ENCODE data around the gene GARNL3. TPM values are rescaled to one million over a fixed set of nuclear protein-coding genes. Genes with fewer than 3 reads are reported as not detected.
A peak's percentile ranks its signal among the peaks of the same experiment; 100 is the strongest.

The GARNL3 gene
- total and polyA plus RNA-seq, 2 experiments from 2014 or later: 8.7 to 21.9 TPM

- Histone ChIP-seq H3K79me2 (replicated peaks; ENCODE audit: insufficient read depth) (no peaks in the 10 kb centered on the region), H3K27me3 (ENCODE audit: insufficient read depth) (no peaks in the 10 kb centered on the region), H2AFZ (no peak overlapping the region), H3K4me2 (no peak overlapping the region), H3K4me1 (ENCODE audit: insufficient read depth) (no peaks in the 10 kb centered on the region), H4K20me1 (replicated peaks; ENCODE audit: insufficient read depth) (peaks cover 3% of the 10 kb centered on the region), H3K9me2 (ENCODE audit: insufficient read depth) (no peaks in the 10 kb centered on the region), H3K27ac (ENCODE audit: low read depth) (no peak overlapping the region), H3K36me3 (ENCODE audit: insufficient read depth) (no peaks in the 10 kb centered on the region), H3F3A (replicated peaks; ENCODE audit: low read depth) (no peaks in the 10 kb centered on the region), H3K4me3 (no peak overlapping the region)
- no peaks in the 10 kb centered on the region for H3K9me3 Mint-ChIP-seq
- DNase-seq (ENCODE audit: low spot score) (no peak), ATAC-seq (peak; percentile 26; the same call in 1 of the 3 replicates)
- peaks cover 5% of the 10 kb centered on the region; the same call in 2 of the 3 replicates for H3K36me3 Mint-ChIP-seq (ENCODE audit: low read depth)
- H3K27ac Mint-ChIP-seq: no peak overlapping the region
- peaks cover 4% of the 10 kb centered on the region; the same call in 2 of the 3 replicates for H3K4me1 Mint-ChIP-seq
- TF ChIP-seq EZH2phosphoT487 (IDR thresholded peaks at IDR 0.05; ENCODE audit: unreplicated experiment): no peak
- no peak for TF ChIP-seq ETS1 (IDR thresholded peaks at IDR 0.05)
- no peak for TF ChIP-seq STAT1 (IDR thresholded peaks at IDR 0.05; ENCODE audit: unreplicated experiment)
- no peak for TF ChIP-seq JUNB (IDR thresholded peaks at IDR 0.05; ENCODE audit: unreplicated experiment)
- no peak for TF ChIP-seq ZNF331 (CRISPR knock-in tag; IDR thresholded peaks at IDR 0.05; ENCODE audit: low read depth)
- TF ChIP-seq EZH2 (IDR thresholded peaks at IDR 0.05; ENCODE audit: low read depth, unreplicated experiment): no peak
- TF ChIP-seq NANOG (IDR thresholded peaks at IDR 0.05; ENCODE audit: borderline replicate concordance): no peak
- TF ChIP-seq, protein P1, sequence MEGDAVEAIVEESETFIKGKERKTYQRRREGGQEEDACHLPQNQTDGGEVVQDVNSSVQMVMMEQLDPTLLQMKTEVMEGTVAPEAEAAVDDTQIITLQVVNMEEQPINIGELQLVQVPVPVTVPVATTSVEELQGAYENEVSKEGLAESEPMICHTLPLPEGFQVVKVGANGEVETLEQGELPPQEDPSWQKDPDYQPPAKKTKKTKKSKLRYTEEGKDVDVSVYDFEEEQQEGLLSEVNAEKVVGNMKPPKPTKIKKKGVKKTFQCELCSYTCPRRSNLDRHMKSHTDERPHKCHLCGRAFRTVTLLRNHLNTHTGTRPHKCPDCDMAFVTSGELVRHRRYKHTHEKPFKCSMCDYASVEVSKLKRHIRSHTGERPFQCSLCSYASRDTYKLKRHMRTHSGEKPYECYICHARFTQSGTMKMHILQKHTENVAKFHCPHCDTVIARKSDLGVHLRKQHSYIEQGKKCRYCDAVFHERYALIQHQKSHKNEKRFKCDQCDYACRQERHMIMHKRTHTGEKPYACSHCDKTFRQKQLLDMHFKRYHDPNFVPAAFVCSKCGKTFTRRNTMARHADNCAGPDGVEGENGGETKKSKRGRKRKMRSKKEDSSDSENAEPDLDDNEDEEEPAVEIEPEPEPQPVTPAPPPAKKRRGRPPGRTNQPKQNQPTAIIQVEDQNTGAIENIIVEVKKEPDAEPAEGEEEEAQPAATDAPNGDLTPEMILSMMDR (conservative IDR thresholded peaks at IDR 0.05; ENCODE audit: low read depth in 2 of 2): no peak
- TF ChIP-seq, protein P2, sequence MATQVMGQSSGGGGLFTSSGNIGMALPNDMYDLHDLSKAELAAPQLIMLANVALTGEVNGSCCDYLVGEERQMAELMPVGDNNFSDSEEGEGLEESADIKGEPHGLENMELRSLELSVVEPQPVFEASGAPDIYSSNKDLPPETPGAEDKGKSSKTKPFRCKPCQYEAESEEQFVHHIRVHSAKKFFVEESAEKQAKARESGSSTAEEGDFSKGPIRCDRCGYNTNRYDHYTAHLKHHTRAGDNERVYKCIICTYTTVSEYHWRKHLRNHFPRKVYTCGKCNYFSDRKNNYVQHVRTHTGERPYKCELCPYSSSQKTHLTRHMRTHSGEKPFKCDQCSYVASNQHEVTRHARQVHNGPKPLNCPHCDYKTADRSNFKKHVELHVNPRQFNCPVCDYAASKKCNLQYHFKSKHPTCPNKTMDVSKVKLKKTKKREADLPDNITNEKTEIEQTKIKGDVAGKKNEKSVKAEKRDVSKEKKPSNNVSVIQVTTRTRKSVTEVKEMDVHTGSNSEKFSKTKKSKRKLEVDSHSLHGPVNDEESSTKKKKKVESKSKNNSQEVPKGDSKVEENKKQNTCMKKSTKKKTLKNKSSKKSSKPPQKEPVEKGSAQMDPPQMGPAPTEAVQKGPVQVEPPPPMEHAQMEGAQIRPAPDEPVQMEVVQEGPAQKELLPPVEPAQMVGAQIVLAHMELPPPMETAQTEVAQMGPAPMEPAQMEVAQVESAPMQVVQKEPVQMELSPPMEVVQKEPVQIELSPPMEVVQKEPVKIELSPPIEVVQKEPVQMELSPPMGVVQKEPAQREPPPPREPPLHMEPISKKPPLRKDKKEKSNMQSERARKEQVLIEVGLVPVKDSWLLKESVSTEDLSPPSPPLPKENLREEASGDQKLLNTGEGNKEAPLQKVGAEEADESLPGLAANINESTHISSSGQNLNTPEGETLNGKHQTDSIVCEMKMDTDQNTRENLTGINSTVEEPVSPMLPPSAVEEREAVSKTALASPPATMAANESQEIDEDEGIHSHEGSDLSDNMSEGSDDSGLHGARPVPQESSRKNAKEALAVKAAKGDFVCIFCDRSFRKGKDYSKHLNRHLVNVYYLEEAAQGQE (IDR thresholded peaks at IDR 0.05; ENCODE audit: unreplicated experiment): no peak
- no peak for TF ChIP-seq POLR2AphosphoS5 (IDR thresholded peaks at IDR 0.05; ENCODE audit: low read depth)
- TF ChIP-seq ZNF114 (CRISPR knock-in tag; IDR thresholded peaks at IDR 0.05): no peak
- no peak for TF ChIP-seq ZNF462 (CRISPR knock-in tag; IDR thresholded peaks at IDR 0.05)
- TF ChIP-seq CREB1 (CRISPR knock-in tag; IDR thresholded peaks at IDR 0.05; ENCODE audit: low read depth): no peak
- H3K27me3 Mint-ChIP-seq (ENCODE audit: insufficient read depth, low read depth, poor library complexity): peaks cover 3% of the 10 kb centered on the region
- no peak overlapping the region for H3K4me3 Mint-ChIP-seq
Measured at GRCh38 chr9:127280880-127281660, 16.5 kb downstream of the GARNL3 start.
